GM12878 (cell line): Measurements from ENCODE around the gene SLC41A1. TPM values are rescaled to one million over a fixed set of nuclear protein-coding genes. Genes with fewer than 3 reads are reported as not detected.

Experiments
- CUX1 ChIP-seq: IDR thresholded peaks from 2 replicates; pipeline ENCODE4 v1.6.1; 2012; ENCODE audit warnings: improper control_type of control experiment, low read depth, low read length; ENCODE audit not compliant: insufficient replicate concordance
- E4F1 ChIP-seq: fragments of 450-650 bp; IDR thresholded peaks from 2 replicates; pipeline ENCODE4 v1.6.1; 2018; ENCODE audit warnings: borderline replicate concordance, mild to moderate bottlenecking; ENCODE audit not compliant: partially characterized antibody
- EZH2 ChIP-seq: IDR thresholded peaks from 2 replicates; pipeline ENCODE4 v1.6.1; 2012; ENCODE audit warnings: low read depth, mild to moderate bottlenecking, control low read depth, inconsistent platforms, low read length, borderline replicate concordance; ENCODE audit not compliant: control insufficient read depth
- HCFC1 ChIP-seq: fragments of 150-350 bp; IDR thresholded peaks from 2 replicates; pipeline ENCODE4 v1.6.1; 2014; ENCODE audit warnings: low read length
- NFXL1 ChIP-seq: fragments of 450-650 bp; IDR thresholded peaks from 2 replicates; pipeline ENCODE4 v1.6.1; 2017; ENCODE audit warnings: antibody characterized with exemption, mild to moderate bottlenecking, borderline replicate concordance
- SIN3A ChIP-seq: IDR thresholded peaks from 2 replicates; pipeline ENCODE4 v1.6.1; 2012; ENCODE audit warnings: low read depth, low read length, improper control_type of control experiment
- SMARCA5 ChIP-seq: fragments of 450-650 bp; IDR thresholded peaks from 2 replicates; pipeline ENCODE4 v1.6.1; 2017; ENCODE audit warnings: mild to moderate bottlenecking
- TARDBP ChIP-seq: IDR thresholded peaks from 2 replicates; pipeline ENCODE4 v1.6.1; 2016; ENCODE audit warnings: borderline replicate concordance
- ZNF592 ChIP-seq: fragments of 450-650 bp; IDR thresholded peaks from 2 replicates; pipeline ENCODE4 v1.6.1; 2017; ENCODE audit warnings: mild to moderate bottlenecking, moderate library complexity
- polyA plus RNA-seq, 11 experiments: library from polyadenylated mRNA; depleted of rRNA in 4 of 11; unstranded in 6 of 11; stranded (reverse) in 5 of 11; fragments of >200 nt; fragmentation: Nextera tagmentation in 4 of 11; fragmentation: Illumina TruSeq in 1 of 11; extraction: Ambion mirVana in 4 of 11; extraction: Trizol in 1 of 11; gene quantifications; 1 replicate in 1 of 11; 2 replicates in 10 of 11; pipeline versions ENCODE4 v1.2.1 to v1.2.3, GENCODE V29; 2011 to 2016; ENCODE audit warnings: inconsistent platforms in 2 of 11, missing spikeins in 2 of 11, low read depth in 1 of 11
- total RNA-seq, 4 experiments: library from RNA; depleted of rRNA in 3 of 4; stranded (reverse); fragments of >200 nt in 3 of 4; fragmentation: Illumina TruSeq in 1 of 4; extraction: Trizol in 1 of 4; gene quantifications; 2 replicates each; pipeline versions ENCODE4 v1.2.1 to v1.2.3, GENCODE V29; 2013 to 2021

Gene SLC41A1
- total and polyA plus RNA-seq, 10 of the 15 experiments (the other 5 are each of a cell fraction or from before 2014, with no cell fraction given), result 0.13 to 11.3 (median 0.42) TPM

GRCh38 chr1:205826995-205827394 lies 14.0 kb upstream of the SLC41A1 start (continued):
- TF ChIP-seq CUX1 (no peak), TARDBP (no peak), HCFC1 (no peak), SMARCA5 (no peak), EZH2 (no peak), ZNF592 (no peak), NFXL1 (no peak), E4F1 (no peak), SIN3A (no peak)
- TF ChIP-seq, all 136 proteins: peak for 0
